C4-2B (cell line): ENCODE measurements around the gene CD68.

Experiments used
- CTCF ChIP-seq: fragments of 450-650 bp; conservative IDR thresholded peaks from 2 replicates; pipeline ENCODE4 v1.5.1; 2017; ENCODE audit warnings: mild to moderate bottlenecking
- ZFX ChIP-seq: fragments of 450-650 bp; IDR thresholded peaks from 2 replicates; pipeline ENCODE4 v1.6.1; 2017

GRCh38 chr17:7560172-7561027, 19.0 kb upstream of the CD68 start:
- TF ChIP-seq CTCF (no peak), ZFX (no peak)
